SK-N-SH treated with all-trans-retinoic acid at 6 μM for 48 hours (cell line): ENCODE results near the gene SFXN5.

Source experiments
- ARNTL ChIP-seq: fragments of 450-650 bp; formaldehyde crosslinking; IDR thresholded peaks from 2 replicates; pipeline ENCODE4 v1.5.0; 2020; ENCODE audit warnings: low read depth, mild to moderate bottlenecking, moderate library complexity, borderline replicate concordance
- PATZ1 ChIP-seq: fragments of 250-450 bp; sonication (Bioruptor Pico); IDR thresholded peaks from 2 replicates; pipeline ENCODE4 v1.8.0; 2020; ENCODE audit warnings: mild to moderate bottlenecking, moderate library complexity, borderline replicate concordance
- SNAI2 ChIP-seq: fragments of 250-450 bp; sonication (Bioruptor Pico); IDR thresholded peaks from 2 replicates; pipeline ENCODE4 v1.5.0; 2020; ENCODE audit warnings: mild to moderate bottlenecking, moderate library complexity
- TCF4 ChIP-seq: fragments of 250-450 bp; sonication (Bioruptor Pico); IDR thresholded peaks from 2 replicates; pipeline ENCODE4 v1.8.0; 2021; ENCODE audit warnings: mild to moderate bottlenecking, moderate library complexity, borderline replicate concordance
- TOX ChIP-seq: fragments of 250-450 bp; sonication (Bioruptor Pico); IDR thresholded peaks from 2 replicates; pipeline ENCODE4 v1.8.0; 2021; ENCODE audit warnings: mild to moderate bottlenecking, moderate library complexity, borderline replicate concordance
- TSHZ2 ChIP-seq: fragments of 250-450 bp; sonication (Bioruptor Pico); IDR thresholded peaks from 2 replicates; pipeline ENCODE4 v1.5.0; 2020; ENCODE audit warnings: mild to moderate bottlenecking, moderate library complexity
- ZC3H10 ChIP-seq: fragments of 250-450 bp; sonication (Bioruptor Pico); IDR thresholded peaks from 2 replicates; pipeline ENCODE4 v1.5.1; 2021; ENCODE audit warnings: mild to moderate bottlenecking, moderate library complexity
- ZFP30 ChIP-seq: fragments of 450-650 bp; formaldehyde crosslinking; IDR thresholded peaks from 2 replicates; pipeline ENCODE4 v1.5.0; 2022; ENCODE audit warnings: mild to moderate bottlenecking, moderate library complexity
- ZNF8 ChIP-seq: fragments of 450-650 bp; formaldehyde crosslinking; IDR thresholded peaks from 2 replicates; pipeline ENCODE4 v1.5.0; 2020; ENCODE audit warnings: mild to moderate bottlenecking, moderate library complexity

DNA sequence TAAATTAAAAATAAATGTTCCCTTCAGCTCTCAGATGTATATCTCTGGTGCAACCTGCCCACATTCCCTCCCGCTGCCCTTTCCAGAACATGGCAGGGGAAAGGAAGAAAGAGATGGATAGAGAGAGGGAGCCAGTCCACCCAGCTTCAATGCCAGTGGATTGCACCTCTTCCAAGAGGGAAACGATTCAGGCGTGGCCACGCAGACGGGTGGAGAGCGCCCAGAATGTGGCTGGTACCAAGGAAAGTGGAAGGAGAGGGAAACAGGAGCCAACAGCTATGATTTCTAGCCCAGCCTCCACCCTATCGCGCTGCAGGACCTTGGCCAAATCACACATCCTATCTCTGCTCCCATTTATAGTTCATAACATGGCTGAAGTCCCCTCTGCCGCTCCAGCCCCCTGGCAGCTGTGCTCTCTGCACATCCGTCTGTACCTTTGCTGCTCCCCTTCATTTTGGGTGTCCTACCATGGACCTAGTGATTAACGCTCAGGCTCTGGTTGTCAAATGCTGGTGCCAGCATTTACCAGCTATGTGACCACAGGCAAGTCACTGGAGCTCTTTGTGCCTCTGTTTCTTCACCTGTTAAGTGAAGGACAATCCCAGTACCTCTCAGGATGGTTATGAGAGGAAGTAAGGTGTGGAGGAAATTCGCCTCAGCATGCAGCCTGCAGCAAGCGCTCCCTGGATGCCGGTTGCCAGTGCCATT lies 66.5 kb downstream of the SFXN5 start:
- no peak for TF ChIP-seq TOX (CRISPR knock-in tag)
- no peak for TF ChIP-seq PATZ1 (CRISPR knock-in tag)
- TF ChIP-seq ZC3H10 (CRISPR knock-in tag), result no peak
- TF ChIP-seq ARNTL, result no peak
- TF ChIP-seq ZFP30 (CRISPR knock-in tag), result no peak
- no peak for TF ChIP-seq ZNF8 (CRISPR knock-in tag)
- no peak for TF ChIP-seq SNAI2 (CRISPR knock-in tag)
- TF ChIP-seq TSHZ2, result no peak
- no peak for TF ChIP-seq TCF4
